OCI-LY1 (cell line): ENCODE results near the gene SPTSSA.

ENCODE experiments used
- H2AFZ ChIP-seq: fragments of 200-600 bp; sonication (generic), shearing (Covaris generic); 2 replicates; pipeline ENCODE4 v1.6.0; 2014; ENCODE audit warnings: antibody characterized with exemption, mild to moderate bottlenecking, low read length
- H3F3A ChIP-seq: fragments of 200-600 bp; sonication (generic), shearing (Covaris generic); 2 replicates; pipeline ENCODE4 v1.6.0; 2014; ENCODE audit warnings: mild to moderate bottlenecking, antibody characterized with exemption, low read length, moderate library complexity; ENCODE audit not compliant: insufficient read depth
- H3K27ac ChIP-seq: fragments of 200-600 bp; sonication (generic); 2 replicates; pipeline ENCODE4 v1.5.1; 2014; ENCODE audit warnings: low read length, mixed run types, mild to moderate bottlenecking, low read depth; ENCODE audit not compliant: poor library complexity, severe bottlenecking
- H3K27me3 ChIP-seq: fragments of 200-600 bp; sonication (generic); 2 replicates; pipeline ENCODE4 v1.6.0; 2014; ENCODE audit warnings: antibody characterized with exemption, mild to moderate bottlenecking, low read length, moderate library complexity; ENCODE audit not compliant: insufficient read depth
- H3K36me3 ChIP-seq: fragments of 200-600 bp; sonication (generic); 2 replicates; pipeline ENCODE4 v1.6.1; 2014; ENCODE audit warnings: mild to moderate bottlenecking, antibody characterized with exemption, low read length, moderate library complexity, mixed read lengths; ENCODE audit not compliant: insufficient read depth
- H3K4me1 ChIP-seq: fragments of 200-600 bp; sonication (generic); 2 replicates; pipeline ENCODE4 v1.5.1; 2014; ENCODE audit warnings: mild to moderate bottlenecking, low read length, moderate library complexity; ENCODE audit not compliant: insufficient read depth, severe bottlenecking
- H3K4me2 ChIP-seq: fragments of 200-600 bp; sonication (generic), shearing (Covaris generic); 2 replicates; pipeline ENCODE4 v1.6.1; 2014; ENCODE audit warnings: low read length
- H3K4me3 ChIP-seq: fragments of 200-600 bp; sonication (generic); 2 replicates; pipeline ENCODE4 v1.5.1; 2014; ENCODE audit warnings: low read length, low read depth, mild to moderate bottlenecking, mixed read lengths; ENCODE audit not compliant: poor library complexity, severe bottlenecking
- H3K79me2 ChIP-seq: fragments of 200-600 bp; shearing (Covaris generic); 2 replicates; pipeline ENCODE4 v1.6.1; 2016; ENCODE audit warnings: mixed run types, low read length, mixed read lengths; ENCODE audit not compliant: insufficient read depth
- H3K9ac ChIP-seq: fragments of 200-600 bp; sonication (generic), shearing (Covaris generic); 2 replicates; pipeline ENCODE4 v1.6.1; 2014; ENCODE audit warnings: mild to moderate bottlenecking, low read length, mixed read lengths
- H3K9me2 ChIP-seq: fragments of 200-600 bp; sonication (generic), shearing (Covaris generic); 2 replicates; pipeline ENCODE4 v1.6.1; 2014; ENCODE audit warnings: low read depth, mild to moderate bottlenecking, low read length, mixed read lengths
- H3K9me3 ChIP-seq: fragments of 200-600 bp; shearing (Covaris generic); 2 replicates; pipeline ENCODE4 v1.6.1; 2014; ENCODE audit warnings: low read length, mixed read lengths
- H4K20me1 ChIP-seq: fragments of 200-600 bp; sonication (generic), shearing (Covaris generic); 2 replicates; pipeline ENCODE4 v1.6.0; 2016; ENCODE audit warnings: mild to moderate bottlenecking, low read length; ENCODE audit not compliant: insufficient read depth
- EZH2 ChIP-seq: fragments of 200-600 bp; sonication (generic), shearing (Covaris generic); IDR thresholded peaks from 2 replicates; pipeline ENCODE4 v1.8.0; 2017; ENCODE audit warnings: borderline replicate concordance, mixed run types, mild to moderate bottlenecking, antibody characterized with exemption, low read length, moderate library complexity, mixed read lengths
- TF ChIP-seq, protein P1 (sequence below): fragments of 200-600 bp; sonication (generic), shearing (Covaris generic); IDR thresholded peaks from 2 replicates; pipeline ENCODE4 v1.5.1; 2017; ENCODE audit warnings: mild to moderate bottlenecking, antibody characterized with exemption, low read length, moderate library complexity, mixed read lengths

Gene SPTSSA

GRCh38 chr14:34463598-34463961 lies 1.5 kb upstream of the SPTSSA start:
- no peaks in the 10 kb centered on the region for H3K9me3 ChIP-seq
- peaks cover 21% of the 10 kb centered on the region for H3K4me1 ChIP-seq
- H3F3A ChIP-seq = no peaks in the 10 kb centered on the region
- no peak overlapping the region for H3K27ac ChIP-seq
- no peaks in the 10 kb centered on the region for H3K9me2 ChIP-seq
- H3K4me2 ChIP-seq = no peak overlapping the region
- TF ChIP-seq, protein P1, sequence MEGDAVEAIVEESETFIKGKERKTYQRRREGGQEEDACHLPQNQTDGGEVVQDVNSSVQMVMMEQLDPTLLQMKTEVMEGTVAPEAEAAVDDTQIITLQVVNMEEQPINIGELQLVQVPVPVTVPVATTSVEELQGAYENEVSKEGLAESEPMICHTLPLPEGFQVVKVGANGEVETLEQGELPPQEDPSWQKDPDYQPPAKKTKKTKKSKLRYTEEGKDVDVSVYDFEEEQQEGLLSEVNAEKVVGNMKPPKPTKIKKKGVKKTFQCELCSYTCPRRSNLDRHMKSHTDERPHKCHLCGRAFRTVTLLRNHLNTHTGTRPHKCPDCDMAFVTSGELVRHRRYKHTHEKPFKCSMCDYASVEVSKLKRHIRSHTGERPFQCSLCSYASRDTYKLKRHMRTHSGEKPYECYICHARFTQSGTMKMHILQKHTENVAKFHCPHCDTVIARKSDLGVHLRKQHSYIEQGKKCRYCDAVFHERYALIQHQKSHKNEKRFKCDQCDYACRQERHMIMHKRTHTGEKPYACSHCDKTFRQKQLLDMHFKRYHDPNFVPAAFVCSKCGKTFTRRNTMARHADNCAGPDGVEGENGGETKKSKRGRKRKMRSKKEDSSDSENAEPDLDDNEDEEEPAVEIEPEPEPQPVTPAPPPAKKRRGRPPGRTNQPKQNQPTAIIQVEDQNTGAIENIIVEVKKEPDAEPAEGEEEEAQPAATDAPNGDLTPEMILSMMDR = no peak
- TF ChIP-seq EZH2 = no peak
- no peaks in the 10 kb centered on the region for H3K27me3 ChIP-seq
- no peak overlapping the region for H2AFZ ChIP-seq
- H3K9ac ChIP-seq = no peak overlapping the region
- H3K36me3 ChIP-seq = no peaks in the 10 kb centered on the region
- no peaks in the 10 kb centered on the region for H4K20me1 ChIP-seq
- H3K79me2 ChIP-seq = peaks cover 27% of the 10 kb centered on the region
- H3K4me3 ChIP-seq = no peak overlapping the region

DNA sequence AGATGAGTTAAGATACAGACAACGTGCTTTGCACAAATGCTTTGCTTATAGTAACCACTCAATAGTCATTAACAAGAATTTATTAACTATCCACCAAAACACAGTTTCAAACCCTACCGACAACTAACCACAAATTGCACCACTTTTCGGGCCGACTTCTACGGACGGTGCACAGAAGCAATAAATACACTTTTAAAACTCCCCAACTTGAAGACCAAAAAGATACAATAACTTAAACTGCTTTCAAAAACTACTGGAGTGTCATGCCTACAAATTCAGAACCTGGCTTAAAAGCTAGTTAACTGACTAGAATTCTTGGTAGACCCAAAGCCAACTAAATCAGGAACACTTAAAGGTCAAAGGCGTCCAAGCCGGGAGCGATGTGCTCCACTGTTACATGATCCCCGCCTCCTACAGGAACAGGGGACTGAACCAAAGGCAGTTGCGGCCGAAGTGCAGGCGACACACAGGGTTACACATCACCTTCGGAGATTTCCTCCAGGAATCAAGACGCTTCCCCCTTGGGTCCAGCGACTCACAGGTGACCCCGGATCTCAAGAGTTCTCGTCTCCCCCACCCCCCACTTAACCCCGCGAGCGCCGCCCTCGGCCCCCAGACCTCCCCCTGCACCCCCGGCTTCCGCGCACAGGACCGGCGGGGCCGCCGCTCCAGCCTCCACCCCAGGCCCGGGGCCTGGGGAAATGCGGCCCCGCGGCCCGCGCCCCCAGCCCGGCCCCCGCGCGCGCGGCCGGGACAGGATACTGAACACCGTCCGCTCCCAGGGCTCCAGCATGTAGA lies 507 bp downstream of the SPTSSA start:
- Histone ChIP-seq H3K27ac (no peak overlapping the region), H4K20me1 (no peaks in the 10 kb centered on the region), H3K9me3 (no peaks in the 10 kb centered on the region), H3K9me2 (no peaks in the 10 kb centered on the region), H3K4me2 (peak overlapping the region; percentile 93), H3K79me2 (peaks cover 32% of the 10 kb centered on the region), H3K9ac (peak overlapping the region; percentile 87), H3F3A (no peaks in the 10 kb centered on the region), H3K4me1 (peaks cover 21% of the 10 kb centered on the region), H3K36me3 (peaks cover 5% of the 10 kb centered on the region), H2AFZ (no peak overlapping the region), H3K27me3 (no peaks in the 10 kb centered on the region), H3K4me3 (peak overlapping the region; percentile 92)
- no peak for TF ChIP-seq EZH2
- TF ChIP-seq, protein P1 = no peak

GRCh38 chr14:34460841-34461240 lies 1.2 kb downstream of the SPTSSA start:
- Histone ChIP-seq H3F3A (no peaks in the 10 kb centered on the region), H3K27ac (no peak overlapping the region), H3K4me1 (peaks cover 21% of the 10 kb centered on the region), H4K20me1 (no peaks in the 10 kb centered on the region), H2AFZ (no peak overlapping the region), H3K27me3 (no peaks in the 10 kb centered on the region), H3K4me3 (peak overlapping the region; percentile 92), H3K4me2 (peak overlapping the region; percentile 93), H3K36me3 (peaks cover 10% of the 10 kb centered on the region), H3K9me3 (no peaks in the 10 kb centered on the region), H3K9ac (peak overlapping the region; percentile 87), H3K9me2 (no peaks in the 10 kb centered on the region), H3K79me2 (peaks cover 32% of the 10 kb centered on the region)
- TF ChIP-seq EZH2 = no peak
- TF ChIP-seq, protein P1 = no peak
